ENCODE results near the gene MAT1A. TPM values are rescaled to one million over a fixed set of nuclear protein-coding genes. Genes with fewer than 3 reads are reported as not detected.

MAT1A gene
- total RNA-seq, 1 experiment from 2014 or later: 1.6 TPM

DNA sequence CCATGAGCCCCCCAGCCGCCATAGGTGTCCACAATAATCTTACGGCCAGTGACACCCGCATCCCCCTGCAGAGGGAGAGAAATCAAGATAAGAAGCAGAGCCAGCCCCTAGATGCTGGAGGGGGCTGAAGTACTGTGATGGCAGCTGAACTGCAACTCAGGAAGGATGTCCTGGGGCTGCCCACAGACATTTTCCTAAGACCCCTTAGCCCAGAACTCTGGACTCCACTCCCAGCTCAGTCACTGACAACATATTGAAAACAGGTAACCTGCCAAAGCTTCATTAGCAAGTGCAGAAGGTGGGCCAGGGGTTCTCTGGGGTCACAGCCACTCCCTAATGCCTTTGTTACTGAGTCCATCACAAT is 14.3 kb downstream of the MAT1A start:
- ChIA-PET RAD21 (ENCODE audit: low non-redundant PET in 1 of 2, low total read pairs in 2 of 2, uncharacterized antibody in 2 of 2, unreplicated experiment in 2 of 2) (no interaction called here), CTCF (no interaction called here), POLR2A (no interaction called here)
- DNase-seq (ENCODE audit: low read depth, low spot score): no peak
- Histone ChIP-seq H3K27me3 (ENCODE audit: insufficient read depth, low read length) (no peaks in the 10 kb centered on the region), H3K36me3 (ENCODE audit: control insufficient read depth in 1 of 2, insufficient read depth in 2 of 2, low read length in 2 of 2) (no peaks in the 10 kb centered on the region), H3K9me3 (ENCODE audit: control insufficient read depth in 1 of 2, insufficient read depth in 1 of 2, low read depth in 1 of 2, low read length in 2 of 2) (no peaks in the 10 kb centered on the region), H2AFZ (ENCODE audit: low read depth, low read length, poor library complexity, severe bottlenecking) (no peak overlapping the region), H3K27ac (ENCODE audit: low read depth, low read length) (no peak overlapping the region), H3K4me2 (ENCODE audit: low read length) (no peak overlapping the region), H3K4me3 (replicated peaks in 1 of 2; ENCODE audit: low read depth in 1 of 2, low read length in 2 of 2) (no peak overlapping the region), H3K4me1 (ENCODE audit: control insufficient read depth in 1 of 2, insufficient read depth in 2 of 2, low read length in 2 of 2) (no peaks in the 10 kb centered on the region), H3K9me2 (ENCODE audit: insufficient read depth) (no peaks in the 10 kb centered on the region), H3K9ac (ENCODE audit: low read length) (no peak overlapping the region), H3K79me2 (ENCODE audit: insufficient read depth, low read length) (no peaks in the 10 kb centered on the region), H4K20me1 (ENCODE audit: insufficient read depth) (no peaks in the 10 kb centered on the region)
- TF ChIP-seq, protein P1, sequence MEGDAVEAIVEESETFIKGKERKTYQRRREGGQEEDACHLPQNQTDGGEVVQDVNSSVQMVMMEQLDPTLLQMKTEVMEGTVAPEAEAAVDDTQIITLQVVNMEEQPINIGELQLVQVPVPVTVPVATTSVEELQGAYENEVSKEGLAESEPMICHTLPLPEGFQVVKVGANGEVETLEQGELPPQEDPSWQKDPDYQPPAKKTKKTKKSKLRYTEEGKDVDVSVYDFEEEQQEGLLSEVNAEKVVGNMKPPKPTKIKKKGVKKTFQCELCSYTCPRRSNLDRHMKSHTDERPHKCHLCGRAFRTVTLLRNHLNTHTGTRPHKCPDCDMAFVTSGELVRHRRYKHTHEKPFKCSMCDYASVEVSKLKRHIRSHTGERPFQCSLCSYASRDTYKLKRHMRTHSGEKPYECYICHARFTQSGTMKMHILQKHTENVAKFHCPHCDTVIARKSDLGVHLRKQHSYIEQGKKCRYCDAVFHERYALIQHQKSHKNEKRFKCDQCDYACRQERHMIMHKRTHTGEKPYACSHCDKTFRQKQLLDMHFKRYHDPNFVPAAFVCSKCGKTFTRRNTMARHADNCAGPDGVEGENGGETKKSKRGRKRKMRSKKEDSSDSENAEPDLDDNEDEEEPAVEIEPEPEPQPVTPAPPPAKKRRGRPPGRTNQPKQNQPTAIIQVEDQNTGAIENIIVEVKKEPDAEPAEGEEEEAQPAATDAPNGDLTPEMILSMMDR (IDR thresholded peaks at IDR 0.05 in 2 of 3, conservative IDR thresholded peaks at IDR 0.05 in 1 of 3; ENCODE audit: borderline replicate concordance in 1 of 3, insufficient read depth in 1 of 3, low read depth in 2 of 3, low read length in 2 of 3): no peak
- no peak for TF ChIP-seq EZH2 (IDR thresholded peaks at IDR 0.05)
- no peak for TF ChIP-seq ZFX (IDR thresholded peaks at IDR 0.05)
- TF ChIP-seq CEBPB (IDR thresholded peaks at IDR 0.05; ENCODE audit: low read depth): no peak
- no peak for TF ChIP-seq FOSL1 (IDR thresholded peaks at IDR 0.05; ENCODE audit: low read depth)
- no peak for TF ChIP-seq RAD21 (IDR thresholded peaks at IDR 0.05; ENCODE audit: low read depth)
- no peak for TF ChIP-seq POLR2AphosphoS5 (IDR thresholded peaks at IDR 0.05; ENCODE audit: low read depth, low read length)
- TF ChIP-seq ELF1 (IDR thresholded peaks at IDR 0.05; ENCODE audit: borderline replicate concordance, low read depth): no peak
- no peak for TF ChIP-seq JUND (IDR thresholded peaks at IDR 0.05)
- TF ChIP-seq, protein P2, sequence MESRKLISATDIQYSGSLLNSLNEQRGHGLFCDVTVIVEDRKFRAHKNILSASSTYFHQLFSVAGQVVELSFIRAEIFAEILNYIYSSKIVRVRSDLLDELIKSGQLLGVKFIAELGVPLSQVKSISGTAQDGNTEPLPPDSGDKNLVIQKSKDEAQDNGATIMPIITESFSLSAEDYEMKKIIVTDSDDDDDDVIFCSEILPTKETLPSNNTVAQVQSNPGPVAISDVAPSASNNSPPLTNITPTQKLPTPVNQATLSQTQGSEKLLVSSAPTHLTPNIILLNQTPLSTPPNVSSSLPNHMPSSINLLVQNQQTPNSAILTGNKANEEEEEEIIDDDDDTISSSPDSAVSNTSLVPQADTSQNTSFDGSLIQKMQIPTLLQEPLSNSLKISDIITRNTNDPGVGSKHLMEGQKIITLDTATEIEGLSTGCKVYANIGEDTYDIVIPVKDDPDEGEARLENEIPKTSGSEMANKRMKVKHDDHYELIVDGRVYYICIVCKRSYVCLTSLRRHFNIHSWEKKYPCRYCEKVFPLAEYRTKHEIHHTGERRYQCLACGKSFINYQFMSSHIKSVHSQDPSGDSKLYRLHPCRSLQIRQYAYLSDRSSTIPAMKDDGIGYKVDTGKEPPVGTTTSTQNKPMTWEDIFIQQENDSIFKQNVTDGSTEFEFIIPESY (IDR thresholded peaks at IDR 0.05; ENCODE audit: extremely low read depth, insufficient replicate concordance, low read length): no peak
- no peak for TF ChIP-seq EGR1 (IDR thresholded peaks at IDR 0.05; ENCODE audit: low read depth)
- no peak for TF ChIP-seq YY1 (IDR thresholded peaks at IDR 0.05; ENCODE audit: extremely low read depth, insufficient replicate concordance, low read depth, low read length)
- TF ChIP-seq, protein P3, sequence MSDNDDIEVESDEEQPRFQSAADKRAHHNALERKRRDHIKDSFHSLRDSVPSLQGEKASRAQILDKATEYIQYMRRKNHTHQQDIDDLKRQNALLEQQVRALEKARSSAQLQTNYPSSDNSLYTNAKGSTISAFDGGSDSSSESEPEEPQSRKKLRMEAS (IDR thresholded peaks at IDR 0.05): no peak
- TF ChIP-seq SP1 (IDR thresholded peaks at IDR 0.05; ENCODE audit: low read depth): no peak
- TF ChIP-seq POLR2A (IDR thresholded peaks at IDR 0.05; ENCODE audit: borderline replicate concordance, extremely low read depth, insufficient read depth, insufficient read length): no peak
- TF ChIP-seq, protein P4, sequence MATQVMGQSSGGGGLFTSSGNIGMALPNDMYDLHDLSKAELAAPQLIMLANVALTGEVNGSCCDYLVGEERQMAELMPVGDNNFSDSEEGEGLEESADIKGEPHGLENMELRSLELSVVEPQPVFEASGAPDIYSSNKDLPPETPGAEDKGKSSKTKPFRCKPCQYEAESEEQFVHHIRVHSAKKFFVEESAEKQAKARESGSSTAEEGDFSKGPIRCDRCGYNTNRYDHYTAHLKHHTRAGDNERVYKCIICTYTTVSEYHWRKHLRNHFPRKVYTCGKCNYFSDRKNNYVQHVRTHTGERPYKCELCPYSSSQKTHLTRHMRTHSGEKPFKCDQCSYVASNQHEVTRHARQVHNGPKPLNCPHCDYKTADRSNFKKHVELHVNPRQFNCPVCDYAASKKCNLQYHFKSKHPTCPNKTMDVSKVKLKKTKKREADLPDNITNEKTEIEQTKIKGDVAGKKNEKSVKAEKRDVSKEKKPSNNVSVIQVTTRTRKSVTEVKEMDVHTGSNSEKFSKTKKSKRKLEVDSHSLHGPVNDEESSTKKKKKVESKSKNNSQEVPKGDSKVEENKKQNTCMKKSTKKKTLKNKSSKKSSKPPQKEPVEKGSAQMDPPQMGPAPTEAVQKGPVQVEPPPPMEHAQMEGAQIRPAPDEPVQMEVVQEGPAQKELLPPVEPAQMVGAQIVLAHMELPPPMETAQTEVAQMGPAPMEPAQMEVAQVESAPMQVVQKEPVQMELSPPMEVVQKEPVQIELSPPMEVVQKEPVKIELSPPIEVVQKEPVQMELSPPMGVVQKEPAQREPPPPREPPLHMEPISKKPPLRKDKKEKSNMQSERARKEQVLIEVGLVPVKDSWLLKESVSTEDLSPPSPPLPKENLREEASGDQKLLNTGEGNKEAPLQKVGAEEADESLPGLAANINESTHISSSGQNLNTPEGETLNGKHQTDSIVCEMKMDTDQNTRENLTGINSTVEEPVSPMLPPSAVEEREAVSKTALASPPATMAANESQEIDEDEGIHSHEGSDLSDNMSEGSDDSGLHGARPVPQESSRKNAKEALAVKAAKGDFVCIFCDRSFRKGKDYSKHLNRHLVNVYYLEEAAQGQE (IDR thresholded peaks at IDR 0.05; ENCODE audit: low read depth): no peak
- TF ChIP-seq TCF7L2 (IDR thresholded peaks at IDR 0.05; ENCODE audit: borderline replicate concordance, extremely low read depth, insufficient read depth, insufficient read length): no peak
- TF ChIP-seq CBX3 (IDR thresholded peaks at IDR 0.05; ENCODE audit: low read depth): no peak
- no peak for TF ChIP-seq SIN3A (IDR thresholded peaks at IDR 0.05; ENCODE audit: low read depth)
- no peak for TF ChIP-seq EZH2phosphoT487 (IDR thresholded peaks at IDR 0.05; ENCODE audit: borderline replicate concordance)
- no TSS peak for BruUV-seq (replicated peaks)
- no peak for ATAC-seq
- intact Hi-C loops (cut with micrococcal nuclease): no loop called here
